ENCODE data around the gene IGSF8.
"Not testable (repeated sequence)": the region's sequence is repeated elsewhere in the genome, so short reads cannot be mapped to it uniquely, and the experiment has no call there.

Gene IGSF8

GRCh38 chr1:160127381-160127780 lies 29.0 kb upstream of the IGSF8 start:
- no peak for DNase-seq

- not testable (repeated sequence) for DNase-seq
These were observed 27.9 kb upstream of the IGSF8 start for GRCh38 chr1:160126342-160126741.

DNA sequence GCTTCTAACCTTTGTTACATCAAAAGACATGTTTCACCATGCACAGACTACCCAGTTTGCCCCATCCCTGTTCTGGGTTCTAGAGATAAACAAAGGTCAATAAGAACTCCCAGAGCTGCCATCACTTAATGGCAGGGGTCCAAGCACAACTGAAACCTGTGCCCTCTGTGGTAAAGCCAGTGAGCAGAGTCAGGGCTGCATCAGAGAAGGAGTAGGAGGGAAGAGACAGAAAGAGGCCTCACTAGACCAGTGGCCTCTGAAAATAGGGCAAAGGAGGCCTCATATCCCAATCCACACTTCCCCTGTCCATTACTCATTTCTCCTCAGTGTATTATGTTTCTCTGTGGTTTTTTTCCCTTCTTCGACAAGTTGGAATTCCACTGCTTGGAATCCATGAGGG lies 27.3 kb upstream of the IGSF8 start:
- peak; percentile 33 for DNase-seq

DNA sequence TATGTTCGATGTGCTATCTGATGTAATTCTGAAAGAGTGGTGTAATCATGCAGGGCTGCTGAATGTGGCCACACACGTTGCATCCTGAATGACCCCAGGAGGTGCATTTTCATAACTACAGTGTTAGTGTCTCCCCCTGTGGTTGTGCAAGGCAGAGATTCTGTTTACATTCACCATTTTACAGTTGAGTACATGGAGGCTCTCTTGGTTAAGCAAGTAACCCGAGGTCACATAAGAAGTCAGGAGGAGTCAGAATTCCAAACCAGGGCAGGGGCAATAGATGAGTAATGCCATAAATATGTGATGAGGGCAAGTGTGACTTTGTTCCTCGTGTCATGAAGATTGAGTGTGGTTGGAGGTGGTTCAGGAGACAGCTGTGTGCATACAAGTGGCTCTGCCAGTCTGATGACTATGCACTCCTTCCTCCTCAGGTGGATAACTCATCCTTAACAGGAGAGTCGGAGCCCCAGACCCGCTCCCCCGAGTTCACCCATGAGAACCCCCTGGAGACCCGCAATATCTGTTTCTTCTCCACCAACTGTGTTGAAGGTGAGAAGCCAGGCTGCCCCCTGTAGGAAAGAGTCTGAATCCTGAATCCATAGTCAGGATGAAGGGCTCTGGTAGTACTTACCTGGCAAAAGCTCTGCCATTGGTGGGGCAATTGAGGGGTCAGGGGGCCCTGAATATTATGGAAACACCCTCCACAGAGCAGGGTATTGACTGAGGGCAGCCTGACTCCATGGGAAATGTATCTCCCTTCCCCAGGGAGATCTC lies 26.5 kb upstream of the IGSF8 start:
- peak; percentile 79 for DNase-seq

DNA sequence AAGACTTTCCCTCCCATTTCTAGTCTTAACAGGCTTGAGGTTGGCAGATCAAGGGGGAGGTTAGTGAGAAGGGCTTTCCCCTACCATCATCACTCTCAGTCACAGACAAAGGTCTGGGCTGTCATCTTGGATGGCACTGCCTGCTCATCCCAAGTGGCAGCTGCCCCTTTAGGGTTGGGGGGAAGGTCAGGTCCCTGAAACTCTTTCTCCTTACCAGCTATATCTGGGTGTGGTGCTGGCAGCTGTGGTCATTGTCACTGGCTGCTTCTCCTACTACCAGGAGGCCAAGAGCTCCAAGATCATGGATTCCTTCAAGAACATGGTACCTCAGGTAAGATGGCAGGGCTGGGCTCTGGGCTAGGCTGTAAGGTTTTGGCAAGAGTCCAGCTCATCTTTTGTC lies 25.3 kb upstream of the IGSF8 start:
- no peak for DNase-seq

GRCh38 chr1:160122978-160123495 lies 24.6 kb upstream of the IGSF8 start:
- no peak for DNase-seq

GRCh38 chr1:160121388-160121787 lies 23.0 kb upstream of the IGSF8 start:
- DNase-seq, result no peak

DNA sequence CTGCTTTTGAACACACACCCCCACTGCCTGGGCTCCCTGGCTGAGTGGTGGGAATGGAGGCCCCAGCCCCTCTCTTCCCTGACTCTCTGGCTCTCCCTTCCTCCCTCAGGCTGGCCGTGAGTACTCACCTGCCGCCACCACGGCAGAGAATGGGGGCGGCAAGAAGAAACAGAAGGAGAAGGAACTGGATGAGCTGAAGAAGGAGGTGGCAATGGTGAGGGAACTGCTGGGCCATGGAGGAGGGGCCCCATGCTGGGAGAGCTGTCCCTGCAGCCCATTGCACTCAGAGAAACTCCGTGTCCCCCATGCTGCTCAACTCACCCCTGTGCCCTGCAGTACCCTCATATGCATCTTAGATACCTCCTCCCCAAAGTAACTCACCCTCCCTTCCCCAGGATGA lies 22.4 kb upstream of the IGSF8 start:
- no peak for DNase-seq

DNA sequence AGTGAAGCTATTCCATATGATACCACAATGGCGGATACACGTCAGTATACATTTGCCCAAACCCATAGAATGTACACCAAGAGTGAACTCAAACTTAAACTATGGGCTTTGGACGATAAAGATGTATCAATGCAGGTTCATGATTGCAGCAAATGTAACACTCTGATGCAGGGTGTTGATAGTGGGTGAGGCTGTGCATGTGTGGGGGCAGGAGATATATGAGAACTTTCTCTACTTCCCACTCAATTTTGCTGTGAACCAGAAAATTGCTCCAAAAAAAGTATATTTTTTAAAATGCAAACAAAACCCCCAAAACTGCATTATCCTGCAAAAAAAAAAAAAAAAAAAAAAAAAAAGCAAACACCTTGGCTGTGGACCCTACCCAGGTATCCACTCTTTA lies 20.5 kb upstream of the IGSF8 start:
- no peak for DNase-seq

- peak; percentile 36 for DNase-seq
These were observed 19.3 kb upstream of the IGSF8 start for GRCh38 chr1:160117709-160118183.

- DNase-seq, result no peak
These were observed 18.9 kb upstream of the IGSF8 start for GRCh38 chr1:160117300-160117699.

DNA sequence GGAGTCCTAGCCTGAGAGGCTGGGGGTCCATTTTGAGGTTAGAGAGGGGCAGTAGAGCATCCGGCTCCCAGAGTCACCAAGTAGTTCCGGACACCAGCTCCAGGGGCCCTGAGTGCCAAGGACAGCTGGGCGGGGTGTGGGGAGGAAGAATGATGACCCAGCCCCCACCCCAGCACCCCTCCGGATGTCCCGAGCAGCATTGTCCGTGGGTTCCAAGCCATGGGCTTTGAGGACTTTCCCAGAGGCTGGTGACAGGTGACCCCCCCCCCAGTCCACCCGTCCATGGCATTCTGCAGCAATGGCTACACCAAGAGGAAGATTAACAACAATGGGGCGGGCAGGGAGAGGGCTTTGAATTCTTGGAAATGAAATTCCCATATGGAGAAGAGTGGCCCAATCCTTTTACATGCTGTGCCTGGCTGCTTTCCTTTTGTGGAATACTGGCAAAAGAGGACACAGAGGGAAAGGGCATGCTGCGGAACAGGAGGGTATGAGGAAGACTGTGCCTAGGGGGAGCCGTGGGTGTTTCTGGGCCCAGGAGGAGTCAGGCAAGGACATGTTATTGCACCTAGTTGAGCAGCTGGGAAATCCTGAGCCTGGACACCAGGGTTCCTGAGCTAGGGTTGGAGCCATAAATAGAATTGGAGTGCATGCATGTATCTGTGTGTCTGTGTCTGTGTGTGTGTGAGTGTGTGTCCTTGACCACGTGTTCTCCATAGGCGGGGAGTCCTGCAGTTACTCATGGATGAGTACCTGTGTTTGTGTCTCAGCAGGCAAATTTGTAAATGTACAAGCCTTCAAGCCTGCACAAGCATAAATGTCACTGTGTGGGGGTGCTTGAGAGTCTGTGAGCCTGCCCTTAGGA lies 18.1 kb upstream of the IGSF8 start:
- DNase-seq, result peak; percentile 49

DNA sequence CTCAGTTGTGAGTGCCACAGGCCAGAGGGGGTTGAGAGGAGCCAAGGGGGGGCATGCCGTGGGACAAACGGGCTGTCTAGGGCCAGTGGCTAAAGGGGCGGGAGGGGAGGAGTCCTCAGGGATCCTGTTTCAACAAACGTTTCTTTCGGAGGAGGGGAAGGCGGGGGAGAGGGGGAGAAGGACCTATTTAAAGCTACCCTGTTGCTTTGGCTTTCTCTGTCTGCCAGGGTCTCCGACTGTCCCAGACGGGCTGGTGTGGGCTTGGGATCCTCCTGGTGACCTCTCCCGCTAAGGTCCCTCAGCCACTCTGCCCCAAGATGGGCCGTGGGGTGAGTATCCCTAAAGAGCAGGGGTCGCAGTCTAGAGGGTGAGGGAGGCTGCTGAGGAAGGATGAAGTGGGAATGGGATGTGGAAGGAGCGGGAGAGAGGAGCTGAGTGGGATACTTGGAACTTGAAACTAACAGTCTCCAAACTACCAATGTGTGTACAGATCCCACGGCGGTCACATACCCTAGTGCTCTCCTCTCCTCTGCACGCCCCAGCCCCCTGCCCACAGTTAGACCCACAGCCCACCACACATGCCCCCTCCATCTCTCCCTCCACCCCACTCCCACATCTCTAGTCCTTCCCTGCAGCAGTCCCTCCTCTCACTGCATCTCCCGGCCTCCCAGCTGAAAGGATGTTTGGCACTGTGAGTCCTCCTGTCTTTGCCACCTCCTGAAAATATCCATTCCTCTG lies 17.3 kb upstream of the IGSF8 start, which contains the start of gene ATP1A2:
TSS of gene ATP1A2 (plus strand) at position 215 of the 738 bp plus-strand sequence. CDS start at position 318, 103 bp downstream.
- no peak for DNase-seq

DNA sequence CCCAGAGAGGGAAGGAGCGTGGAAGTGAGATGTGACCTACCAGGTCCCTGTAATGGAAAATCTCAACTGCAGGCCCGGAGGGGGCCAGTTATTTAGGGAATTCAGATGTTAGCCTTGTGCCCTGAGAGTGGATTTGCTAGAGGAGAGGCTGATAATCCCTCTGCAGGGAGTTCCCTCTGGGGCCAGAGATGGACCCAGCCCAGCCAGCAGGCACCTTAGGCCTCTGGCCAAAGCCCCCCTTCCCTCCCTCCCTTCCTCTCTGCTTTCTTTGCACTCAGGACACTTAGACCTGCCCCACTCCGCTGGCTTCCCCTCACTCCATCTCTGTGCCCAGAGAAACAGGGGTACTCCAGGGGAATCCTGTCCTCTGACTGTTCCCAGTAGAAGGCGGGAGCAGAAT lies 15.7 kb upstream of the IGSF8 start:
- no peak for DNase-seq

- DNase-seq, result no peak
These were observed 15.0 kb upstream of the IGSF8 start for GRCh38 chr1:160113407-160113806.

GRCh38 chr1:160112357-160112756 lies 13.9 kb upstream of the IGSF8 start:
- no peak for DNase-seq

GRCh38 chr1:160111462-160111861 lies 13.0 kb upstream of the IGSF8 start:
- DNase-seq, result not testable (repeated sequence)

- DNase-seq, result no peak
These were observed 11.3 kb upstream of the IGSF8 start for GRCh38 chr1:160109686-160110085.

GRCh38 chr1:160108888-160109662 lies 10.7 kb upstream of the IGSF8 start:
- peak; percentile 60 for DNase-seq

DNA sequence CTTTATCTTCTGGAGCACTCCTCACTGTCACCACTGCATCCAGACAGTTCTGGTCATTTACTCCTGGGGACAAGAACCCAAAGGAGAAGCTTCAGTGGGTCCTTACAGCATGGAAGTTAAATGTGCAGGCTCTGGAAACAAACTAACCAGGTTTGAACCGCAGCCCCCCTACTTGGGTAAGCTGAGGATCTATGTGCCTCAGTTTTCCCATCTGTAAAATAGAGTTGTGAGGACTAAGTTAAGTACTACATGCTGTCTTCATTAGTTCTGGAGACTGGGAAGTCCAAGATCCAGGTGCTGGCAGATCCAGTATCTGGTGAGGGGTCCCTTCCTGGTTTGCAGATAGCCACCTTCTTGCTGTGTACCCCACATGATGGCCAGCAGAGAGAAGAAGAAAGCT lies 9.1 kb upstream of the IGSF8 start:
- DNase-seq, result no peak

GRCh38 chr1:160105155-160105554 lies 6.7 kb upstream of the IGSF8 start:
- no peak for DNase-seq

GRCh38 chr1:160104486-160104885 lies 6.1 kb upstream of the IGSF8 start:
- no peak for DNase-seq

Data from fibroblast of skin of right biceps (primary cell).